Transverse colon (tissue), 4 donors: ENCODE results near the gene SLC9A4. TPM values are rescaled to one million over a fixed set of nuclear protein-coding genes. Genes with fewer than 3 reads are reported as not detected.

ENCODE experiments used
- DNase-seq: peaks from one replicate; pipeline ENCODE4 v3.0.0-alpha.2; 2019
- H3K27ac ChIP-seq, 4 donors: fragments of 200-600 bp; sonication (generic); 2 replicates each; pipeline ENCODE4 v1.5.1; 2016 to 2018; ENCODE audit warnings: inconsistent platforms in 4 of 4
- H3K27me3 ChIP-seq: fragments of 200-600 bp; sonication (generic); 2 replicates; pipeline ENCODE4 v1.5.1; 2017; ENCODE audit warnings: inconsistent platforms
- H3K36me3 ChIP-seq, 4 donors: fragments of 200-600 bp; sonication (generic); 2 replicates each; pipeline ENCODE4 v1.5.1; 2017 to 2019; ENCODE audit warnings: inconsistent platforms in 4 of 4
- H3K4me1 ChIP-seq, 4 donors: fragments of 200-600 bp; sonication (generic); 2 replicates each; pipeline ENCODE4 v1.5.1; 2017 to 2020; ENCODE audit warnings: inconsistent platforms in 4 of 4
- H3K4me3 ChIP-seq, 4 donors: fragments of 200-600 bp; sonication (generic); 1 replicate in 1 of 4; 2 replicates in 3 of 4; pipeline versions ENCODE4 v1.5.1 to v1.6.1; 2017 to 2019; ENCODE audit warnings: inconsistent platforms in 4 of 4
- H3K9me3 ChIP-seq, 2 donors: fragments of 200-600 bp; sonication (generic); 2 replicates each; pipeline ENCODE4 v1.5.1; 2017 to 2019; ENCODE audit warnings: inconsistent platforms in 2 of 2
- CTCF ChIP-seq, 5 experiments: fragments of 200-600 bp in 3 of 5; fragments of 450-650 bp in 2 of 5; sonication (generic) in 3 of 5; IDR thresholded peaks; 1 replicate in 2 of 5; 2 replicates in 3 of 5; pipeline ENCODE4 v1.5.1; 2016 to 2017; ENCODE audit warnings: antibody characterized with exemption in 5 of 5, inconsistent platforms in 3 of 5, mild to moderate bottlenecking in 2 of 5, moderate library complexity in 1 of 5
- EP300 ChIP-seq: sonication (generic); formaldehyde crosslinking; IDR thresholded peaks from one replicate; pipeline ENCODE4 v1.6.1; 2017; ENCODE audit warnings: antibody characterized with exemption, low read depth
- POLR2A ChIP-seq: fragments of 450-650 bp; IDR thresholded peaks from one replicate; pipeline ENCODE4 v1.6.1; 2016; ENCODE audit warnings: antibody characterized with exemption, mild to moderate bottlenecking, moderate library complexity
- POLR2AphosphoS5 ChIP-seq, 3 donors: sonication (generic); formaldehyde crosslinking; IDR thresholded peaks; one replicate each; pipeline ENCODE4 v1.6.1; 2016; ENCODE audit warnings: antibody characterized with exemption in 3 of 3
- WGBS, 2 donors: methylation state at CpG; one replicate each; pipeline ENCODE4 v1.1.5; 2018; ENCODE audit warnings: low coverage in 1 of 2; 5-methylcytosine and 5-hydroxymethylcytosine counted together
- in situ Hi-C, 4 donors: fragments of 200-750 bp; cut with MboI; loops; one replicate each; pipeline versions ENCODE4 v1.15.0 to v1.15.1; 2017; ENCODE audit warnings: low sequenced_read_pairs in 3 of 4, low pct_ligation_motif_present in 1 of 4, low pct_unique_long_range_greater_than_20kb in 1 of 4
- intact Hi-C: fragments of 100-400 bp; cut with DNase I; formaldehyde crosslinking; loops from one replicate; pipeline ENCODE4 v1.15.1; 2023; ENCODE audit warnings: low total_unique reads
- small RNA-seq, 4 donors: library from RNA; depleted of rRNA; stranded (forward); fragments of <200 nt; gene quantifications; one replicate each; pipeline ENCODE3, GENCODE V24; 2016
- total RNA-seq, 4 donors: library from RNA; depleted of rRNA; stranded (reverse); fragments of >200 nt; gene quantifications; one replicate each; pipeline ENCODE4 v1.1.0, GENCODE V29; 2016

The SLC9A4 gene
- total RNA-seq, 4 donors from 2014 or later: not detected

- Histone ChIP-seq H3K27me3 (no peaks in the 10 kb centered on the region), H3K9me3 (peaks cover 0 to 4% of the 10 kb centered on the region in 2 donors), H3K27ac (no peak overlapping the region), H3K4me1 (no peaks in the 10 kb centered on the region), H3K36me3 (peaks cover 0 to 2% (median 0%) of the 10 kb centered on the region in 4 donors), H3K4me3 (no peak overlapping the region)
- DNase-seq: no peak
- TF ChIP-seq CTCF (IDR thresholded peaks at IDR 0.05): no peak
- TF ChIP-seq POLR2AphosphoS5 (IDR thresholded peaks at IDR 0.05): no peak
- no peak for TF ChIP-seq POLR2A
- TF ChIP-seq EP300: no peak
- 71 to 93% methylated on average over 1 of the region's 1 CpG for WGBS, 2 donors
- in situ Hi-C loops (no loop called here), intact Hi-C loops (no loop called here)
Observed at GRCh38 chr2:102575888-102576287, 102.9 kb downstream of the SLC9A4 start.

DNA sequence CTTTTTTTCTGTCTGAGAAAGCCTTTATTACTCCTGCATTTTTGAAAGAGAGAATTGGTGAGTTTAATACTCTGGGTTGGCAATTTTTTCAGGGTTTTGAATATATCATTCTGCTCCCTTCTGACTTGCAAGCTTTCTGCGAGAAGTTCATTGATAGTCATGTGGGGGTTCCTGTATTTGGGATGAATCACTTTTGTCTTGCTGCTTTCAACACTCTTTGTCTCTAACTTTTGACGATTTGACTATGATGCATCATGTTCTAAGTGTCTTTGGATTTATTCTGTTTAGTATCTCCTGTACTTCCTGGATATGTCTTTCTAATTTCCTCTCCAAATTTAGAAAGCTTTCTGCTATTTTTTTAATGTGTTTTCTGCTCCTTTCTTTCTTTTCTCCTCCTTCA, 105.3 kb downstream of the SLC9A4 start:
- Histone ChIP-seq H3K4me1 (no peaks in the 10 kb centered on the region), H3K4me3 (no peak overlapping the region), H3K27ac (no peak overlapping the region), H3K27me3 (no peaks in the 10 kb centered on the region), H3K9me3 (peaks cover 0 to 4% of the 10 kb centered on the region in 2 donors), H3K36me3 (peaks cover 0 to 2% (median 0%) of the 10 kb centered on the region in 4 donors)
- 83 to 87% methylated on average over 1 to 2 of the region's 2 CpGs for WGBS, 2 donors
- in situ Hi-C loops: no loop called here
- TF ChIP-seq POLR2AphosphoS5 (IDR thresholded peaks at IDR 0.05) (no peak), POLR2A (no peak), CTCF (IDR thresholded peaks at IDR 0.05) (no peak), EP300 (no peak)
- intact Hi-C loops: no loop called here
- DNase-seq: no peak

- H3K27ac ChIP-seq: no peak overlapping the region
- no peaks in the 10 kb centered on the region for H3K36me3 ChIP-seq
- intact Hi-C loops (no loop called here), in situ Hi-C loops (no loop called here)
- H3K4me1 ChIP-seq: peaks cover 0 to 9% (median 0%) of the 10 kb centered on the region in 4 donors
- DNase-seq: no peak
- TF ChIP-seq POLR2AphosphoS5 (IDR thresholded peaks at IDR 0.05) (no peak), EP300 (no peak), POLR2A (no peak), CTCF (IDR thresholded peaks at IDR 0.05) (no peak)
- H3K4me3 ChIP-seq: no peak overlapping the region
- H3K9me3 ChIP-seq: no peaks in the 10 kb centered on the region
- no peaks in the 10 kb centered on the region for H3K27me3 ChIP-seq
Observed at GRCh38 chr2:102581911-102582310, 108.9 kb downstream of the SLC9A4 start.

GRCh38 chr2:102582845-102583244, 109.8 kb downstream of the SLC9A4 start:
- intact Hi-C loops (no loop called here), in situ Hi-C loops (no loop called here)
- Histone ChIP-seq H3K9me3 (no peaks in the 10 kb centered on the region), H3K4me3 (no peak overlapping the region), H3K4me1 (peaks cover 0 to 9% (median 0%) of the 10 kb centered on the region in 4 donors), H3K36me3 (no peaks in the 10 kb centered on the region), H3K27me3 (no peaks in the 10 kb centered on the region), H3K27ac (no peak overlapping the region)
- no peak for DNase-seq
- WGBS, 2 donors: 77 to 88% methylated on average over 2 of the region's 2 CpGs
- TF ChIP-seq POLR2A (no peak), CTCF (IDR thresholded peaks at IDR 0.05) (no peak), EP300 (no peak)

Small RNA genes within 50 kb of the gene (small RNA-seq; reads per million reads assigned to genes)
- gene MIR4772: 0 to 0.14 (median 0) reads per million in 4 donors

Other genes starting within 250 kb of the SLC9A4 start
- gene IL1RL1, start 161.7 kb upstream of the SLC9A4 start, total RNA-seq: 10 to 100 TPM in 2 of 4 donors, 1 to 10 TPM in 1, under 1 TPM in 1; 0.40 to 57.2 (median 11.7) TPM
- 1 to 10 TPM in 3 of 4 donors, under 1 TPM in 1; 0.75 to 6.0 (median 2.8) TPM for gene IL18R1, start 117.4 kb upstream of the SLC9A4 start, total RNA-seq
- 10 to 100 TPM in 1 of 4 donors, 1 to 10 TPM in 2, not detected in 1; 3.3 to 12.1 (median 9.0) TPM for gene IL18RAP, start 50.1 kb upstream of the SLC9A4 start, total RNA-seq
- gene SLC9A2, start 146.3 kb downstream of the SLC9A4 start, total RNA-seq: 100 to 1,000 TPM in 1 of 4 donors, 10 to 100 TPM in 3; 61.7 to 151 (median 80.6) TPM